ENCODE results near the gene COL4A2.

DNA sequence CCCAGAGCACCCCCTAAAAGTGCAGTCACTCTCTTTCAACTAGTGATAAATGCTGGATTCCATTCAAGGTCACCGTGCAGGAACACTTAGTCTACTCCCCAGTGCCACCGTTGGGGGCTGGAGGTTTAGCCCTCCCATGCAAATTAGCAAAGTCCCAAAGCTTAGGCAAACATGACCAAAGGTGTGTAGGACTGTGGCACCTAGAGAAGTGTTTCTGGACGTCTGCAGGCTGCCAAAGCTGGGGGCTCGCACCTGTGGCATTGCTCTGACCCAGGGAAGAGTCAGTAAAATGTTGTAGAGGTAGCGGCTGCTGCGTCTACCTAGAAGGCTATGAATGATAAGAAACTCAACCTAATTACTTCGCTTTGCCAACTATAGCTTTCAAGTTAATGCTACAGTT is 14.0 kb upstream of the COL4A2 start:
- TF ChIP-seq, protein P1, sequence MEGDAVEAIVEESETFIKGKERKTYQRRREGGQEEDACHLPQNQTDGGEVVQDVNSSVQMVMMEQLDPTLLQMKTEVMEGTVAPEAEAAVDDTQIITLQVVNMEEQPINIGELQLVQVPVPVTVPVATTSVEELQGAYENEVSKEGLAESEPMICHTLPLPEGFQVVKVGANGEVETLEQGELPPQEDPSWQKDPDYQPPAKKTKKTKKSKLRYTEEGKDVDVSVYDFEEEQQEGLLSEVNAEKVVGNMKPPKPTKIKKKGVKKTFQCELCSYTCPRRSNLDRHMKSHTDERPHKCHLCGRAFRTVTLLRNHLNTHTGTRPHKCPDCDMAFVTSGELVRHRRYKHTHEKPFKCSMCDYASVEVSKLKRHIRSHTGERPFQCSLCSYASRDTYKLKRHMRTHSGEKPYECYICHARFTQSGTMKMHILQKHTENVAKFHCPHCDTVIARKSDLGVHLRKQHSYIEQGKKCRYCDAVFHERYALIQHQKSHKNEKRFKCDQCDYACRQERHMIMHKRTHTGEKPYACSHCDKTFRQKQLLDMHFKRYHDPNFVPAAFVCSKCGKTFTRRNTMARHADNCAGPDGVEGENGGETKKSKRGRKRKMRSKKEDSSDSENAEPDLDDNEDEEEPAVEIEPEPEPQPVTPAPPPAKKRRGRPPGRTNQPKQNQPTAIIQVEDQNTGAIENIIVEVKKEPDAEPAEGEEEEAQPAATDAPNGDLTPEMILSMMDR (IDR thresholded peaks at IDR 0.05; ENCODE audit: insufficient read depth, low read depth, low read length), result no peak
- TF ChIP-seq EZH2 (IDR thresholded peaks at IDR 0.05; ENCODE audit: insufficient read depth, low read length), result no peak

Measured in astrocyte (in vitro differentiated cells and primary cell).